A673 (cell line): ENCODE results near the gene SDCCAG8. TPM values are rescaled to one million over a fixed set of nuclear protein-coding genes. Genes with fewer than 3 reads are reported as not detected.

Source experiments
- BruUV-seq: library from RNA; stranded (reverse); fragments of 400-500 nt; replicated peaks from 2 replicates; lab custom pipeline; 2021; lab: Mats Ljungman, UMichigan
- CTCF ChIA-PET: fragments of 300-600 bp; sonication (Branson Sonifier 250); formaldehyde crosslinking; loops from one replicate; lab custom pipeline; 2022; ENCODE audit warnings: antibody characterized with exemption; lab: Charles Lee
- POLR2A ChIA-PET: fragments of 300-600 bp; sonication (Branson Sonifier 250); formaldehyde crosslinking; loops from one replicate; lab custom pipeline; 2022; ENCODE audit warnings: antibody characterized with exemption; ENCODE audit not compliant: low non-redundant PET; lab: Charles Lee
- DNase-seq: peaks from one replicate; pipeline ENCODE4 v3.0.0-alpha.2; 2015; ENCODE audit warnings: low spot score
- H3K27ac ChIP-seq: fragments of 200-600 bp; sonication (generic); 2 replicates; pipeline ENCODE4 v1.5.1; 2016; ENCODE audit warnings: mixed run types, low read depth, mild to moderate bottlenecking, mixed read lengths, antibody characterized with exemption, low read length; ENCODE audit not compliant: poor library complexity, severe bottlenecking
- H3K27me3 ChIP-seq: fragments of 200-600 bp; sonication (generic); replicated peaks from 2 replicates; pipeline ENCODE4 v1.6.1; 2017; ENCODE audit warnings: mixed run types, low read depth, mild to moderate bottlenecking, mixed read lengths, antibody characterized with exemption, low read length; ENCODE audit not compliant: insufficient read depth, poor library complexity
- H3K36me3 ChIP-seq: fragments of 200-600 bp; sonication (generic); 2 replicates; pipeline ENCODE4 v1.6.1; 2016; ENCODE audit warnings: mixed run types, mild to moderate bottlenecking, mixed read lengths, antibody characterized with exemption, low read length; ENCODE audit not compliant: insufficient read depth, poor library complexity, severe bottlenecking
- H3K4me1 ChIP-seq: fragments of 200-600 bp; sonication (generic); 2 replicates; pipeline ENCODE4 v1.6.1; 2017; ENCODE audit warnings: mixed run types, mild to moderate bottlenecking, mixed read lengths, antibody characterized with exemption, low read length; ENCODE audit not compliant: insufficient read depth, poor library complexity, severe bottlenecking
- H3K4me3 ChIP-seq: fragments of 200-600 bp; sonication (generic); 2 replicates; pipeline ENCODE4 v1.5.1; 2016; ENCODE audit warnings: low read depth, mixed run types, mild to moderate bottlenecking, mixed read lengths, low read length; ENCODE audit not compliant: poor library complexity, severe bottlenecking
- H3K9me3 ChIP-seq: fragments of 200-600 bp; sonication (generic); 2 replicates; pipeline ENCODE4 v1.6.1; 2016; ENCODE audit warnings: mixed run types, low read depth, mild to moderate bottlenecking, mixed read lengths, antibody characterized with exemption, low read length; ENCODE audit not compliant: poor library complexity, severe bottlenecking
- CTCF ChIP-seq: fragments of 300-800, 200-600 bp; sonication (generic); conservative IDR thresholded peaks from 2 replicates; pipeline ENCODE4 v1.5.1; 2017; ENCODE audit warnings: low read depth, mild to moderate bottlenecking, antibody characterized with exemption, low read length, moderate library complexity, mixed read lengths
- EZH2 ChIP-seq: fragments of 200-600 bp; sonication (generic); IDR thresholded peaks from 2 replicates; pipeline ENCODE4 v1.6.1; 2017; ENCODE audit warnings: borderline replicate concordance, low read depth, mild to moderate bottlenecking, mixed read lengths, antibody characterized with exemption, low read length; ENCODE audit not compliant: poor library complexity, severe bottlenecking
- intact Hi-C: fragments of 100-400 bp; cut with micrococcal nuclease; formaldehyde crosslinking; loops from one replicate; pipeline ENCODE4 v1.10.0; 2022; ENCODE audit not compliant: unreplicated experiment
- total RNA-seq: library from RNA; stranded (reverse); gene quantifications from 2 replicates; pipeline ENCODE4 v1.2.3, GENCODE V29; 2021

Gene SDCCAG8
- total RNA-seq, 1 experiment from 2014 or later: 9.1 TPM

DNA sequence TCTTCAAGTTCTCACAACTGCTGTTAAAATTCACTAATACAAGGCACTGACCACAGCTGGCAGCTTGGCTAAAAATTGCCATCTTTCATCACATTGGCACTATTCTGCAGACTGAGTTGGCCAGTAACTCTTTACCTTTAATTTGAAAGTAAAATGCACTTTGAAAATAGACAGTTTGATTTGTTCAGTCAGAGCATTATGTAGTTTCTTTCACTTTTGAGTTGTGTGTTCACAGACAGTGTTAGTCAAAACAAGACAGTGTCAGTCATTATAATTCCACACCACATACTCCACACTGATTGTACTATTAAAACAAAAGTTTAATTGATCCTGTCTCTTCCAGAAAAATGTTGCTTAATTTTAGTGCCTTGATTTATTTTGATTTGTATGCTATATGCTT lies 160.7 kb downstream of the SDCCAG8 start:
- Histone ChIP-seq H3K4me3 (no peak overlapping the region), H3K9me3 (no peaks in the 10 kb centered on the region), H3K4me1 (no peaks in the 10 kb centered on the region), H3K36me3 (no peaks in the 10 kb centered on the region), H3K27me3 (no peaks in the 10 kb centered on the region), H3K27ac (no peak overlapping the region)
- ChIA-PET POLR2A (no interaction called here), CTCF (no interaction called here)
- intact Hi-C loops: no loop called here
- no peak for DNase-seq
- no peak for TF ChIP-seq CTCF
- TF ChIP-seq EZH2: no peak
- no TSS peak for BruUV-seq

GRCh38 chr1:243420016-243420945 lies 164.4 kb downstream of the SDCCAG8 start:
- Histone ChIP-seq H3K9me3 (no peaks in the 10 kb centered on the region), H3K36me3 (no peaks in the 10 kb centered on the region), H3K4me3 (no peak overlapping the region), H3K27ac (no peak overlapping the region), H3K4me1 (peaks cover 5% of the 10 kb centered on the region), H3K27me3 (no peaks in the 10 kb centered on the region)
- TF ChIP-seq CTCF: no peak
- no peak for TF ChIP-seq EZH2
- ChIA-PET POLR2A (no interaction called here), CTCF (no interaction called here)
- no peak for DNase-seq
- intact Hi-C loops: no loop called here
- BruUV-seq: no TSS peak

DNA sequence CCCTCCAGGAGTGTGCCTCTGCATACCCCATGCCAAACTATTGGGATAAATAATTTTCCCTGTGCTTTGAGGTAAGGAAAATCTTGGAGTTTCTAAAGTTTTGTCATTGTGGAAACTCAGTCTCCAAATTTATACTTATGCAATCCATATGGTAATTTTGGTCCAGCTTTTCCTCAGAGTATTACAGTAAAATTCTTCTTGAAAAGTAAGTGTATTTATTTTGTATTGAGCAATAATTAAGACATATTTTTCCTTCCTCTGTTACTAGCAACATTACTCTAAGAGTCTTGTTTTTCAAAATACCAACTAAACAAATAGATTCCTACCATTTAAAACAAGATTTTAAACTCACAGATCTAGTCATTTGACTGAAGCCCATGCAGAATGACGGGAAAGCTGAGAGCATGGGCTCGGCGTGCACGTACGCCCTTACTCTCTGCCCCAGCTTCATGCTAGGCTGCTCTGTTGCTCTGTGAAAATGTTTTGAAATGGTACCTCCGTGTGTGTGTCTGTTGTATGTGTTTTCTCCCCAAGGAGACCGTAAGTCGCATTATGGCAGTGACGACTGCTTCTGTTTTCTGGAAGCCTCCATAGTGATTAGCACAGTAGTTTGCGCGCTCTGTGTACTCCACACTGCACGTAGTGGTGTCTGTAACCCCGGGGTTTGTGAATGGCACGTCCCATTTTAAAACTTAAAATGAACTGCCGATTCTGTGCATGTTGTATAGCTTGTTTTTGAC lies 165.3 kb downstream of the SDCCAG8 start:
- H3K36me3 ChIP-seq: no peaks in the 10 kb centered on the region
- no TSS peak for BruUV-seq
- H3K4me3 ChIP-seq: peak overlapping the region; percentile 2
- H3K27ac ChIP-seq: no peak overlapping the region
- H3K4me1 ChIP-seq: peaks cover 5% of the 10 kb centered on the region
- ChIA-PET CTCF (no interaction called here), POLR2A (interaction anchor here (0.6 kb wide), 1 partner anchor 1190 kb away, joined by 4 read pairs; no protein-coding TSS in a partner anchor)
- H3K27me3 ChIP-seq: no peaks in the 10 kb centered on the region
- intact Hi-C loops: no loop called here
- no peaks in the 10 kb centered on the region for H3K9me3 ChIP-seq
- DNase-seq: no peak
- TF ChIP-seq CTCF: no peak
- TF ChIP-seq EZH2: no peak
